Limb (tissue), 2 donors: ENCODE results near the gene TFDP2.
"Not testable (repeated sequence)": the region's sequence is repeated elsewhere in the genome, so short reads cannot be mapped to it uniquely, and the experiment has no call there.

Experiments used
- DNase-seq, 2 donors: peaks; one replicate each; pipeline ENCODE4 v3.0.0-alpha.2; 2016; ENCODE audit errors: extremely low spot score in 2 of 2

The TFDP2 gene

GRCh38 chr3:142127941-142128658 lies 21.2 kb downstream of the TFDP2 start:
- no peak for DNase-seq

GRCh38 chr3:142124243-142124642 lies 25.1 kb downstream of the TFDP2 start:
- DNase-seq: no peak

- DNase-seq: peak in 1 of 2 donors; percentile 61
Measured at GRCh38 chr3:142120707-142121106, 28.6 kb downstream of the TFDP2 start.

GRCh38 chr3:142118911-142119310 lies 30.4 kb downstream of the TFDP2 start:
- no peak for DNase-seq

- DNase-seq: no peak
Measured at GRCh38 chr3:142117056-142117851, 32.1 kb downstream of the TFDP2 start.

- no peak for DNase-seq
Measured at GRCh38 chr3:142115867-142116668, 33.3 kb downstream of the TFDP2 start.

- no peak for DNase-seq
Measured at GRCh38 chr3:142112601-142113000, 36.7 kb downstream of the TFDP2 start.

GRCh38 chr3:142106548-142106947 lies 42.8 kb downstream of the TFDP2 start:
- no peak for DNase-seq

GRCh38 chr3:142105991-142106390 lies 43.4 kb downstream of the TFDP2 start:
- no peak for DNase-seq

- no peak for DNase-seq
Measured at GRCh38 chr3:142104763-142105162, 44.6 kb downstream of the TFDP2 start.

- DNase-seq: no peak
Measured at GRCh38 chr3:142098964-142099363, 50.4 kb downstream of the TFDP2 start.

GRCh38 chr3:142097099-142097843 lies 52.1 kb downstream of the TFDP2 start:
- DNase-seq: no peak

- no peak for DNase-seq
Measured at GRCh38 chr3:142095841-142096240, 53.5 kb downstream of the TFDP2 start.

GRCh38 chr3:142088925-142089324 lies 60.4 kb downstream of the TFDP2 start:
- DNase-seq: not testable (repeated sequence)

GRCh38 chr3:142088522-142088921 lies 60.8 kb downstream of the TFDP2 start:
- DNase-seq: no peak

- DNase-seq: no peak
Measured at GRCh38 chr3:142087676-142088075, 61.7 kb downstream of the TFDP2 start.

- no peak for DNase-seq
Measured at GRCh38 chr3:142086581-142087090, 62.7 kb downstream of the TFDP2 start.

GRCh38 chr3:142081178-142081577 lies 68.2 kb downstream of the TFDP2 start:
- DNase-seq: no peak

- DNase-seq: no peak
Measured at GRCh38 chr3:142077859-142078500, 71.4 kb downstream of the TFDP2 start.

- DNase-seq: no peak
Measured at GRCh38 chr3:142077155-142077858, 72.0 kb downstream of the TFDP2 start.
